ENCODE data around the gene HOXB8. TPM values are rescaled to one million over a fixed set of nuclear protein-coding genes. Genes with fewer than 3 reads are reported as not detected.

Gene HOXB8
- total RNA-seq, 2 donors from 2014 or later, result 6.3 TPM

DNA sequence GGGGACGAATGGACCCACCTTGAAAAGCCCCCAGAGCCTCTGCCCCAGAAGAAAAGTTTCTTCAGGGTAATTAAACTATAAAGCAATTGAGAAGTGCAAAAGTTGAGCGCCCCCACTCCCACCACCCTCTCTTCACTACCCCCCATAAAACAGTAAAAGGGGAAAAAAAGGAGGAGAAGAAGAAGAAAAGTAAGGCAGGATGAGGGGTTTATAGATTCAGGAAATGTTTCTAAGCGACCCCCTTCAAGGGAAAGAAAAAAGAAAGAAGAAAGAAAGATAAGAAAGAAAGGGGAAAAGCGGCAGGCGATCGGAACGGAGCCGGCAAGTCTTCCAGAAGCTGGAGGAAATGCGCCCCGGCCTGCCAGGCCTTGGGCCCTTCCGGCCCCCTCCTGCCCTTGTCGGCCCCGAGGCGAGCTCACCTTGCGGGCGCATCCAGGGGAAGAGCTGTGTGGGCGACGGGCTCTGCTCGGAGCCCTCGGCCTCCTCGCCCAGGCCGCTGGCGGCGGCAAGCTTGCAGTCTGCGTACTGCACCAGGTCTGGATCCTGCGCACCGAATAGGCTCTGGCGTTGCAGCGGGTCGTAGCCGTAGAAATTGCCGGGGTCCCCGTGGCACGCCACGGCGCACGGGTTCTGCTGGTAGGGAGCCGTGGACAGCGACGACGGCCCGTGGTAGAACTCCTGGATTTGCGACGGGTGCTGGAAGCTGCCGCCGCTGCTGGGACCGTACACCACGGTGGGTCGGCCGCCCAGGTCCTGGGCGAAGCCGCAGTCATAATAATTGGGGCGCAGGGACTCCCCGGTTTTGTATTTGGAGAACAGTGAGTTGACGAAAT lies 1.0 kb downstream of the HOXB8 start:
- ATAC-seq (no peak), DNase-seq (peak in 1 of 2 donors; percentile 48)
- intact Hi-C loops (cut with DNase I, micrococcal nuclease), result no loop called here

GRCh38 chr17:48612854-48613691 lies 2.0 kb downstream of the HOXB8 start:
- peak in 1 of 2 donors; percentile 59 for DNase-seq
- ATAC-seq, result no peak
- intact Hi-C loops (cut with DNase I, micrococcal nuclease), result no loop called here

DNA sequence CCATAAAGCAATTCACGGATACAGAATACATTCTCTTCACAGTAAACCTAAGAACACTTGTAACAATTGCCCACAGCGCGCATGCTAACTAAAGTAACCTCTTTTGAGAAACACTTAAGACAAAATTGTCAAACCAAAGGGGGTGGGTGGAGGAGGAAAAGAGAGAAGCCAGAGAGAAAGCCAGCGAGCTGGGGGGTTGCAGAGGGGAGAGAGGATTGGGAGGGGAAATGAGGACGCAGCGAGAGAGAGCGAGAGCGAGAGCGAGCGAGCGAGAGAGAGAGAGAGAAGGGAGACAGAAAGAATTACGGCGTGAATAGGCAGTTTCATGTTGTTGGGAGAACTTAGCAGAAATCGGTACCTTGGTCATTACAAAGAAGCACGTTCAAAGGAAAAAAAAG lies 2.6 kb downstream of the HOXB8 start:
- intact Hi-C loops (cut with DNase I, micrococcal nuclease), result no loop called here
- ATAC-seq, result no peak
- no peak for DNase-seq

GRCh38 chr17:48611681-48612455 lies 3.2 kb downstream of the HOXB8 start:
- peak in 1 of 2 donors; percentile 71 for DNase-seq
- intact Hi-C loops (cut with DNase I, micrococcal nuclease), result no loop called here
- peak; percentile 32 for ATAC-seq

DNA sequence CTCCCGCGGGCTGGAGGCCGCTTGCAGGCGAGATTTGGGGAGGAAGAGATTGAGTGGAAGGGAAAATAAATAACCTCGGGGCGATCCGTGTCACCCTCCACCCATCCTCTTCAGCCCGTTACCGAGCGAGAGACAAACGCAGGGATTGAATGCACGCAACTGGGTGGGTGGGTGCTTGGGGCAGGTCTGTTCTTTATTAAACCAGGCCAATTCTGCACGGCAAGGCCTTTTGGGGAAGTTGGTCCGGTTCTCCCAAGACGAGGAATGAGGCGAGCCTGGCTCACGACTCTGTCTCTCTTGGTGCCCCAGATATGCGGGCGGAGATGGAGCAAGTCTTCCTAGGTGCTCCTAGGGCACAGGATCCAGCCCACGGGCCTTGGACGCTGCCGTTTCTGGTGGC lies 3.9 kb downstream of the HOXB8 start:
- peak in 1 of 2 donors; percentile 54 for DNase-seq
- ATAC-seq, result peak; percentile 14
- intact Hi-C loops (cut with DNase I, micrococcal nuclease), result no loop called here

DNA sequence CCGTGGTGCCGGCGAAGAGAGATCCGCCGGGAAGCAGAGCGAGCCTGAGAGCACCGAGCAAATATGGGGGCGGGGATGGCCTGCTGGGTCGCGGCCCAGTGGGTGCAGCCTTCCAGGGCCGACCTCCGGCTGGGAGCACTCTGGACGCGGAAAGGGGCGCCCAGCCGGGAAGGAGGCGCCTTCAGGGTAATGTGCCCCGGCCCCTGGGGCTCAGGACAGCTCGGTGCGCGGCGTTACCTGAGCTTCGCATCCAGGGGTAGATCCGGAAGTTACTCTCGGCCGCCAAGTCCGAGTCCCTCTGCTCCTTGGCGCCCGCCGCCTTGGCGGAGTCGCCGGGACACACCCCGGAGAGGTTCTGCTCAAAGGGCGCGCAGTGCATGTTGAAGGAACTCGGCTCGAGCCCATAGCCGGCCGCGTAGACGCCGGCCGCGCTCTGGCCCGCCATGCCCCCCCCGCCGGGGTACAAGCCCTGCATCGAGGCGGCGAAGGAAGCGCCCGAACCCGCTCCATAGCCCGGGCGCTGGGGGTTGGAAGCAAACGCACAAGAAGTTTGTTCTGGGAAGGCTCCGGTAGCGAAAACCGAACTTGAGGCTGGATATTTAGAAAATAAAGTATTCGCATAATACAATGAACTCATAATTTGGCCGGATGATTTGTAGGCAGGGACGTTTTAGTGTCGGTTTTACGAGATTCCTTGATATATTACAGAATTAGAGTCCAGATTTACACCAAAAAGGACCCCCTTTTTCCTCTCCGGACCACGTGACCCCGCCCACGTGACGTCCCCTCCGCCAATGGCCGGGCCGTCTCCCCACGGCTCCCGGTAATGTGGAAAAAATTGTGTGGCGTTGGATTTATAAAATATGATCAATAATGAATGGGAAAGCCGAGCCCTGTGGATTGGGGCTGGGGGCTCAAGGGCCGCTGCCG lies 4.5 kb downstream of the HOXB8 start, which contains the start of gene HOXB7:
Gene HOXB7 (minus strand): TSS at position 736 of the 930 bp plus-strand sequence. CDS start 99 bp downstream, at position 637.
- peak; percentile 80 to 90 for DNase-seq
- intact Hi-C loops (cut with DNase I, micrococcal nuclease), result no loop called here

GRCh38 chr17:48609759-48610281 lies 5.3 kb downstream of the HOXB8 start:
- ATAC-seq, result no peak
- DNase-seq, result no peak
- intact Hi-C loops (cut with DNase I, micrococcal nuclease), result no loop called here

More for the DNA sequence above, 4.5 kb downstream of the HOXB8 start, which contains the start of gene HOXB7:
- ATAC-seq, result peak; percentile 73

GRCh38 chr17:48609033-48609432 lies 6.1 kb downstream of the HOXB8 start:
- intact Hi-C loops (cut with DNase I, micrococcal nuclease), result no loop called here
- DNase-seq, result no peak
- ATAC-seq, result no peak

GRCh38 chr17:48608494-48608834 lies 6.6 kb downstream of the HOXB8 start:
- ATAC-seq (no peak), DNase-seq (no peak)
- intact Hi-C loops (cut with DNase I, micrococcal nuclease), result no loop called here

- ATAC-seq, result no peak
- intact Hi-C loops (cut with DNase I, micrococcal nuclease), result no loop called here
- no peak for DNase-seq
These were observed 8.0 kb downstream of the HOXB8 start for GRCh38 chr17:48606892-48607614.

DNA sequence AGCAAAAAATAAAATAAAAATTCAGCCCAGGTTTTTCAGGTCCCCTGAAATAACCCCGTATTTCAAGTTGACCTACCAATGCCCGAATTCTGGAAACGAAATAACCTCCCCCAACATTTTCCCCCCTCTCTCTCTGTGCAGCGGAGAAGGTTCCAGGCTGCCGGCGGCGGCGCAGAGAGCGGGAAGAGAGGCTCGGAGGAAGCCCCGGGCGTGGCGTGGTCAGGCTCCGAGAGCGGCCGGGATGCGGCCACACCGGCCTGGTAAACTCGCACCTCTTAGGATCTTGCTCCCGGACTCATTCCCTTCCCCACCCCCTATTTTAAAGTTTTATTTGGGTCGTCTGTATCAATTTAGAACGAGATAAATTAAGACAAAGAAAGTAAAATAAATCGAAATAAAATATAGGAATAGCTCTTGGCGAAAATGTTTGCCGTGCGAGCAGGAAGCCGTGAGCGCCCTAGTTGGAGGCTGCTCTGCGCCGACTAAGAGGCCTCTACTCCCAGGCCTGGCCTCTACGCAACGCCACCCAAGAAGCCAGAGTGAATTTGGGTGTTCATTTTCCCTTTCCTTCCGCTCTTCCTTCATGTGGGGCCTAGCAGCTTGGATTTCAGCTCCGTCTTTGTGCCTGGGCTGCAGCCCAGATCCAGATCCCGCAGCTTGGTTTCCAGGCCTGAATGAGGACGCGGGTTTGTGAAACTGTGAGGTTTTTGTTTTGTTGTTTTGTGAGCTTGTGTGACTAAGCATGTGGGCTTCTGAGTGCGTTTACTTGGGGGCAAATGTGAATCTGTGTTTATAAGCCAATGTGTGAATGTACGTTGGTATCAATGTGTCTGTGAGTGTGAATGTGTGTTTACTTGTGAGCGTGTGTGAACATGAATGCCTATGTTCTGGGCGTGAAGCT lies 8.9 kb downstream of the HOXB8 start:
- ATAC-seq (no peak), DNase-seq (no peak)
- intact Hi-C loops (cut with DNase I, micrococcal nuclease), result no loop called here

DNA sequence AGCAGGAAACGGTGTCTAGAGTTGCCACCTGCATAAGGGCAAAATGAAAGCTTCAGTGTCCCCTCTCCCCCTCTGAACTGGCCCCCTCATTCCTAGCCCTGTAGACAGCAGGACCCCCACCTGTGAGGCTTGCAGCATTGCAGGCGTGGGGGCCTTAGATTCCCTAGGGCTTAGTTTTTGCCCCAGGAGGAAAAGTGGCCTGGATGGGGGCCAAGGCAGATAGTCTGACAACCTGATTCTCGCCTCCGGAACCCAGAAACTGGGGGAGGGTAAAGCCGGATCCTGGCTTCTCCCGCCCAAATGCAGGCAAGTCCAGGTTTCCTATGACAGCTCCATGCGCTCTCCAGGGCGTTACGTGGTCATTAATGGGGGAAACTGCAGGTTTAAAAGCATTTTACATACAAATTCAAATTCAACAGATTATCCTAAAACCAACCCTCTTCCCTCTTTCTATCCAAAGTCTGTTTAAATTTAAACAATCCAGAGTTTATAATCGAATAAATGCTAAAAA lies 9.6 kb downstream of the HOXB8 start:
- intact Hi-C loops (cut with DNase I, micrococcal nuclease), result no loop called here
- DNase-seq (no peak), ATAC-seq (no peak)

- DNase-seq (peak; percentile 84), ATAC-seq (peak; percentile 62)
- intact Hi-C loops (cut with DNase I, micrococcal nuclease), result no loop called here
These were observed 10.2 kb downstream of the HOXB8 start, which contains the start of gene HOXB6 for GRCh38 chr17:48604770-48605329. Gene HOXB6, minus strand, starts transcription at chr17:48604986. Its CDS starts 6,836 bp downstream, at chr17:48598150.

DNA sequence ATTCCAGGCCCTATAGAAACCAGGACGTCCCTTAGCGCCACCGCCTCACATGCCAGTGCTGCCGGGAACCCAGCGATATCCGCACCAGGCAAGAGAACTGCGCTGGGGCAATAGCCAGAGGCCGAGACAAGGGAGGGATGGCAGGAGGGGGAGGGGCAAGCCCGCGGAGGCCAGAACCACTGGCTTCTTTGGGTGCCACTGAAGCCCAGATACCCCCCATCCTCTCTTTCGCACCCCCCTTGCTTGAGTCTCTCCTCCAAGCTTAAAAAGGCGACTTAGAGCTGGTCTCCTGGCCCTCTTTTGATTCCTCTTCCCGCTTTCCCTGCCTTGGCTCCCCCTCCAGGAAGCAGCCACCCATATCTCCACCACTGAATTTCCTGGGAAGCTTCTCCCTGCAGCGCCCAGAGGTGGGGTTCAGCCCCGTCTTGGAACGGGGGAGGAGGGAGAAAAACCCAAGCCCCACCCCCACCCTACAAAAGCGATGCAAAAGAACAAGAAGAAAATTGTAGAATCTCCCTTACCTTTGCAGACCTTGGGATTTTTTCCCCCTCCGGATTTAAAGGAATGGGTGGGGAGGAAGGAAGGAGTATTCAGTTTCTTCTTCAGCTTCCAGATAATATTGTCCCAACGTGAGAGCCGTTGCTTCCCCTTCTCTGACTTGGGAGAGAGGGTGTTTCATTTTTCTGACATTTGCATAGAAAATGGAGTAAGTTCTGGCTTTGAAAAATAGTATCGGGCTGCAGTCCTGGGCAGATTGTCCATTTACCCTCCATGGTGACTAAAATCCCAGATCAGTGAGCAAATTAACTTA lies 10.9 kb downstream of the HOXB8 start:
- DNase-seq (peak in 1 of 2 donors; percentile 76), ATAC-seq (peak; percentile 66)
- intact Hi-C loops (cut with DNase I, micrococcal nuclease), result no loop called here
